ENCODE measurements around the gene HIP1. TPM values are rescaled to one million over a fixed set of nuclear protein-coding genes. Genes with fewer than 3 reads are reported as not detected.
"Not testable (repeated sequence)": the region's sequence is repeated elsewhere in the genome, so short reads cannot be mapped to it uniquely, and the experiment has no call there.

Gene HIP1
- total and polyA plus RNA-seq, 3 experiments from 2014 or later, result 6.1 to 7.4 (median 6.7) TPM

DNA sequence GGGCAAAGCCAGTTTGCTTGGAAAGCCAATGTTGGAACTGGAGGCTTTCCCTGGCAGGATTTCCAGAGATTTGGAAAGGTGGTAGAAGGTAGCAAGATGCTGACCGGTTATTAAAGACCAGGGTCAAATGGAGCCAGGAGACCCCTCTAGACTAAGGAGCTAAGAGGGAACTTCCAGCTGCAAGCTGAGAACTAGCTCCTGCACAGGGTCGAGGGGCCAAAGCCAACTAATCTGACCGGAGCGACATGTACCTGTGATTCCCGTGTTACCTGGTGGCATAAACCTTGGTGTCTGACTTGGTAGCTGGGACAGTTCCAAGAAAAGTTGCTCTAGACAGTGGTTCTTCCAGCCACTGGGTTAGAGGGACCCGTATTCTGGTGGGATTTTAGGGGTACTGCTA, 204.8 kb downstream of the HIP1 start:
- H3K4me1 Mint-ChIP-seq, result no peaks in the 10 kb centered on the region
- Histone ChIP-seq H3K4me1 (ENCODE audit: insufficient read depth, low read length) (no peaks in the 10 kb centered on the region), H3K27ac (ENCODE audit: low read depth, low read length) (no peak overlapping the region), H3K4me3 (ENCODE audit: low read length) (no peak overlapping the region), H3K9me3 (ENCODE audit: low read length) (no peaks in the 10 kb centered on the region), H3K36me3 (ENCODE audit: insufficient read depth, low read length) (no peaks in the 10 kb centered on the region), H3K27me3 (ENCODE audit: insufficient read depth, low read length, poor library complexity, severe bottlenecking) (no peaks in the 10 kb centered on the region)
- CTCF ChIA-PET, result no interaction called here
- no peak overlapping the region for H3K4me3 Mint-ChIP-seq
- no peak overlapping the region for H3K27ac Mint-ChIP-seq
- H3K27me3 Mint-ChIP-seq, result no peaks in the 10 kb centered on the region
- H3K36me3 Mint-ChIP-seq, result peaks cover 0 to 20% (median 2%) of the 10 kb centered on the region in 3 donors
- no peak for DNase-seq
- POLR2A ChIA-PET, result no interaction called here
- no peaks in the 10 kb centered on the region for H3K9me3 Mint-ChIP-seq

- H3K4me3 ChIP-seq (ENCODE audit: low read length), result no peak overlapping the region
- Mint-ChIP-seq H3K27ac (no peak overlapping the region), H3K4me3 (no peak overlapping the region), H3K27me3 (no peaks in the 10 kb centered on the region), H3K36me3 (peaks cover 0 to 14% (median 0%) of the 10 kb centered on the region in 3 donors), H3K9me3 (no peaks in the 10 kb centered on the region), H3K4me1 (peaks cover 5 to 6% (median 6%) of the 10 kb centered on the region in 3 donors)
- H3K36me3 ChIP-seq (ENCODE audit: insufficient read depth, low read length), result no peaks in the 10 kb centered on the region
- no peak overlapping the region for H3K27ac ChIP-seq (ENCODE audit: low read depth, low read length)
- CTCF ChIA-PET, result interaction anchor here (0.9 kb wide), 1 partner anchor 23 kb away, joined by 3 read pairs; no protein-coding TSS in a partner anchor
- POLR2A ChIA-PET, result no interaction called here
- no peaks in the 10 kb centered on the region for H3K27me3 ChIP-seq (ENCODE audit: insufficient read depth, low read length, poor library complexity, severe bottlenecking)
- no peak for DNase-seq
- no peaks in the 10 kb centered on the region for H3K9me3 ChIP-seq (ENCODE audit: low read length)
- no peaks in the 10 kb centered on the region for H3K4me1 ChIP-seq (ENCODE audit: insufficient read depth, low read length)
These were observed 206.1 kb downstream of the HIP1 start for GRCh38 chr7:75532639-75533038.

DNA sequence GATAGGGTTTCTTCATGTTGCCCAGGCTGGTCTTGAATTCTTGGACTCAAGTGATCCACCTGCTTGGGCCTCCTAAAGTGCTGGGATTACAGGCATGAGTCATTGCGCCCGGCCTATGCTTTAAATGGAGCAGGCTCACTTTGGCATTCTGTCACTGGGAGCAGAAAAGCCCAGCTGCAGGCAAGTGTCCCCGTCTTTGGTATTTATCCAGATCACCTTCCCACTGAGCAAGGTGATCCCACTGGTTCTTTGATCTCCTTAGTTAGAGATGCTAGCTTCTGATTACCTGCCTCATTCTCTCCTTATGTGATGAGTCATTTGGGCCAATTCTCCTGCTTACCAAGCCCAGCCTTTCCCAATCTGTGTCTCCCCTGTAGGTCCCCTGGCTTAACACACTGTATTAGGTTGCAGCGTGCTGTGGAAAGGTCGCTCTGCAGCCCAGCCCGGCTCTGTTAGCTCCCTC, 207.4 kb downstream of the HIP1 start:
- no peak for DNase-seq
- Histone ChIP-seq H3K27ac (ENCODE audit: low read depth, low read length) (no peak overlapping the region), H3K4me3 (ENCODE audit: low read length) (no peak overlapping the region), H3K27me3 (ENCODE audit: insufficient read depth, low read length, poor library complexity, severe bottlenecking) (no peaks in the 10 kb centered on the region), H3K36me3 (ENCODE audit: insufficient read depth, low read length) (no peaks in the 10 kb centered on the region), H3K9me3 (ENCODE audit: low read length) (no peaks in the 10 kb centered on the region), H3K4me1 (ENCODE audit: insufficient read depth, low read length) (peaks cover 7% of the 10 kb centered on the region)
- peaks cover 0 to 15% (median 0%) of the 10 kb centered on the region in 3 donors for H3K36me3 Mint-ChIP-seq
- H3K4me3 Mint-ChIP-seq, result no peak overlapping the region
- peaks cover 15 to 17% (median 15%) of the 10 kb centered on the region in 3 donors for H3K4me1 Mint-ChIP-seq
- H3K9me3 Mint-ChIP-seq, result no peaks in the 10 kb centered on the region
- peak overlapping the region in 1 of 8 donors; percentile 61 for H3K27ac Mint-ChIP-seq
- CTCF ChIA-PET, result interaction anchor here (0.9 kb wide), 1 partner anchor 24 kb away, joined by 3 read pairs; no protein-coding TSS in a partner anchor
- H3K27me3 Mint-ChIP-seq, result no peaks in the 10 kb centered on the region
- POLR2A ChIA-PET, result no interaction called here

DNA sequence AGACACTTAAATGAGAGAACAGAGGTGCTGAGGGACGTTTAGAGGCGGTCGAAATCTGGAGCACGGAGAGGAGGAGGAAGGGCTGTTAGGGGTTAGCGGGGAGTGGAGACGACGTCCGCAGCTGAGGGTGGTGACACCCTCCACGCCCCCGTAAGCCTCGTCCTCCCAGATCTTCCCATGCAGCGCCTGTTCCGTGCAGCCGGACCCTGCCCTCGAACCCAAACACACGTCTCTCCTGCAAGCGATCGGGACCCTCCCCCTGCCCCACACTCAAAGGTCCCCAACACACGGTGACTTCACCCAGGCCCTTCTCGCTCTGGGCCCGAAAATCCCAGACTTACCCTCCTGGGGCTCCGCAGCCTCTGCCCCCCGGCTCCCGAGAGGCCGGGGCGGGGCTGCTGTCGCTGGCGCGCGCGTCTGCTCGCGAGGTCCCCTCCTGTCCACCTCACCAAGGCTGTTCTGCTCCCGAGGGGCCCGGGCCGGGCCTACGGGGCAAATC, 211.5 kb downstream of the HIP1 start:
- H3K27me3 Mint-ChIP-seq; H3K36me3 ChIP-seq (ENCODE audit: insufficient read depth, low read length); H3K9me3 Mint-ChIP-seq; DNase-seq; CTCF ChIA-PET; H3K27me3 ChIP-seq (ENCODE audit: insufficient read depth, low read length, poor library complexity, severe bottlenecking); POLR2A ChIA-PET; H3K9me3 ChIP-seq (ENCODE audit: low read length): not testable (repeated sequence)
- Histone ChIP-seq H3K27ac (ENCODE audit: low read depth, low read length) (peak overlapping the region; percentile 61), H3K4me1 (ENCODE audit: insufficient read depth, low read length) (peaks cover 14% of the 10 kb centered on the region), H3K4me3 (ENCODE audit: low read length) (peak overlapping the region; percentile 70)
- H3K36me3 Mint-ChIP-seq, result peaks cover 7 to 44% (median 15%) of the 10 kb centered on the region in 3 donors
- H3K27ac Mint-ChIP-seq, result peak overlapping the region; percentile 71 to 96 (median 90)
- peaks cover 33 to 45% (median 41%) of the 10 kb centered on the region in 3 donors for H3K4me1 Mint-ChIP-seq
- peak overlapping the region; percentile 85 to 95 (median 91) for H3K4me3 Mint-ChIP-seq

DNA sequence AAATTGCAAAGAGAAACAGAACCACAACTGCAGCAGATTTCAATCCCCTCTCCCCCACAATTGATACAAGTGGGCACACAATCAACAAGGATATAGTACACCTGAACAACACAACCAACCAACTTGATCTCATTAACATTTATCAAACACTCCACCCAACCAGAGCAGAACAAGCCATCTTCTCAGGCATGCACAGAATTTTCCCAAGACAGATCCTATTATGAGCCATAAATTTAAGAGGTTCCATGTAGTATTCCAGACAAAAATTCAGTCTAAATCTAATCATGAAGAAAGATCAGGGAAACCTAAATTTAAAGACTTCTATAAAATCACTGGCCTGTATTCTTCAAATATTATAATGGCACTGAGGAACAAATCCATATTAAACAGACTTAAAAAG, 217.0 kb downstream of the HIP1 start:
- H3K4me1 ChIP-seq (ENCODE audit: insufficient read depth, low read length), result peaks cover 11% of the 10 kb centered on the region
- Mint-ChIP-seq H3K4me1 (peaks cover 40 to 54% (median 52%) of the 10 kb centered on the region in 3 donors), H3K36me3 (peaks cover 29 to 69% (median 35%) of the 10 kb centered on the region in 3 donors), H3K9me3 (peaks cover 4 to 11% (median 5%) of the 10 kb centered on the region in 5 donors), H3K4me3 (peak overlapping the region in 1 of 7 donors; percentile 42)
- CTCF ChIA-PET; DNase-seq; H3K36me3 ChIP-seq (ENCODE audit: insufficient read depth, low read length); H3K27ac Mint-ChIP-seq; H3K9me3 ChIP-seq (ENCODE audit: low read length); H3K27me3 ChIP-seq (ENCODE audit: insufficient read depth, low read length, poor library complexity, severe bottlenecking); H3K27me3 Mint-ChIP-seq; H3K4me3 ChIP-seq (ENCODE audit: low read length); POLR2A ChIA-PET; H3K27ac ChIP-seq (ENCODE audit: low read depth, low read length): not testable (repeated sequence)

- H3K27me3 ChIP-seq (ENCODE audit: insufficient read depth, low read length, poor library complexity, severe bottlenecking); CTCF ChIA-PET; DNase-seq; H3K4me1 ChIP-seq (ENCODE audit: insufficient read depth, low read length); POLR2A ChIA-PET; H3K4me3 Mint-ChIP-seq; H3K4me3 ChIP-seq (ENCODE audit: low read length); H3K27ac ChIP-seq (ENCODE audit: low read depth, low read length); H3K9me3 ChIP-seq (ENCODE audit: low read length); H3K36me3 ChIP-seq (ENCODE audit: insufficient read depth, low read length); H3K27ac Mint-ChIP-seq; H3K27me3 Mint-ChIP-seq: not testable (repeated sequence)
- Mint-ChIP-seq H3K4me1 (peaks cover 26 to 34% (median 30%) of the 10 kb centered on the region in 3 donors), H3K9me3 (peaks cover 4 to 11% (median 5%) of the 10 kb centered on the region in 5 donors), H3K36me3 (peaks cover 26 to 59% (median 33%) of the 10 kb centered on the region in 3 donors)
These were observed 219.9 kb downstream of the HIP1 start for GRCh38 chr7:75518842-75519241.

DNA sequence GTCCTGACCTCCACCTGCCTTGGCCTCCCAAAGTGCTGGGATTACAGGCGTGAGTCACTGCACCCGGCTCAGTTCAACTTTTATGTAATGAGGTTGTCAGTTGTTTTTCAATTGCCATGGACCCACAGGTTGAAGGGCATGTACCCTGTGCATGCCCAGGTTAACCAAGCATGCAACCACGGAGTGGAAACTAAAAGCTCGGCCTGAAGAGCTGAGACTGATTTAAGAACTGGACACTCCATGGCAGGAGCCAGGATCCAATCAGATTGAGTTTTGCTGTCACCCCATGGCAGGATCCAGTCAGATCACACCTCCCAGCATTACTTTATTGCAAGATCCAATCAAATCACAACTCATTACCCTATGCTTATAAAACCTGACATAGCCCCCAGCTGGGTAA, 229.7 kb downstream of the HIP1 start:
- POLR2A ChIA-PET; H3K36me3 ChIP-seq (ENCODE audit: insufficient read depth, low read length): not testable (repeated sequence)

DNA sequence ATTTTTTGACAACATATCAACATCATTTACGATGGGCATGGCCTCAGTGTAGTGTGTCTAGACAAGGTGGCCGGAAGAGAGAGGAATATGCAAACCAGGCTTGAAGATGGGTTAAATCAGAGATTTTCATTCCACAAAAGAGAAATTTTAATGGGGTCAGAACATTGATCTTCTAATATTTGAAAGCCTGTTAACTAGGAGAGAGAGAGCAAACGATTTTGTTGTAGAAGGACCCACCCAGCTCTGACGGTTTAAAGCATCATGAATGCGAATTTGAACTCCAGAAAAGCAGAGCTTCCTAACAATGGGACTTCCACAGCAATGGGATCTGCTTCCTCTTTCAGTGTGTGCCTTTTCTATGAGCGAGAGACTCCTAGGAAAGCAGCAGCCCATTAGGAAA, 246.7 kb downstream of the HIP1 start, which contains the start of gene SPDYE5:
Gene SPDYE5, plus strand, starts transcription at position 301 of the 400 bp plus-strand sequence. CDS start 1,728 bp downstream, outside the sequence.
- H3K4me1 ChIP-seq (ENCODE audit: insufficient read depth, low read length); H3K27ac ChIP-seq (ENCODE audit: low read depth, low read length); H3K9me3 ChIP-seq (ENCODE audit: low read length); H3K27me3 ChIP-seq (ENCODE audit: insufficient read depth, low read length, poor library complexity, severe bottlenecking); CTCF ChIA-PET; POLR2A ChIA-PET; H3K4me3 Mint-ChIP-seq; DNase-seq; H3K27me3 Mint-ChIP-seq; H3K9me3 Mint-ChIP-seq; H3K4me1 Mint-ChIP-seq; H3K4me3 ChIP-seq (ENCODE audit: low read length); H3K36me3 ChIP-seq (ENCODE audit: insufficient read depth, low read length); H3K36me3 Mint-ChIP-seq: not testable (repeated sequence)
- peak within 1 kb of the TSS in 1 of 8 donors; percentile 46 for H3K27ac Mint-ChIP-seq

More for the DNA sequence above, 229.7 kb downstream of the HIP1 start:
- H3K27me3 Mint-ChIP-seq; H3K27me3 ChIP-seq (ENCODE audit: insufficient read depth, low read length, poor library complexity, severe bottlenecking); H3K27ac ChIP-seq (ENCODE audit: low read depth, low read length); DNase-seq; H3K4me1 ChIP-seq (ENCODE audit: insufficient read depth, low read length); H3K27ac Mint-ChIP-seq; H3K9me3 ChIP-seq (ENCODE audit: low read length); H3K4me1 Mint-ChIP-seq; CTCF ChIA-PET; H3K9me3 Mint-ChIP-seq; H3K4me3 Mint-ChIP-seq; H3K4me3 ChIP-seq (ENCODE audit: low read length): not testable (repeated sequence)
- H3K36me3 Mint-ChIP-seq, result peaks cover 0 to 19% (median 0%) of the 10 kb centered on the region in 3 donors

Data from CD8-positive, alpha-beta memory T cell (primary cell).